HG03457 (cell line): ENCODE measurements around the gene RPUSD1.

ENCODE experiments used
- ATAC-seq: cut with Tn5 transposase; IDR thresholded peaks from one replicate; pipeline ENCODE4 v1.9.1; 2021; ENCODE audit warnings: moderate number of reproducible peaks; ENCODE audit not compliant: unreplicated experiment

The RPUSD1 gene

DNA sequence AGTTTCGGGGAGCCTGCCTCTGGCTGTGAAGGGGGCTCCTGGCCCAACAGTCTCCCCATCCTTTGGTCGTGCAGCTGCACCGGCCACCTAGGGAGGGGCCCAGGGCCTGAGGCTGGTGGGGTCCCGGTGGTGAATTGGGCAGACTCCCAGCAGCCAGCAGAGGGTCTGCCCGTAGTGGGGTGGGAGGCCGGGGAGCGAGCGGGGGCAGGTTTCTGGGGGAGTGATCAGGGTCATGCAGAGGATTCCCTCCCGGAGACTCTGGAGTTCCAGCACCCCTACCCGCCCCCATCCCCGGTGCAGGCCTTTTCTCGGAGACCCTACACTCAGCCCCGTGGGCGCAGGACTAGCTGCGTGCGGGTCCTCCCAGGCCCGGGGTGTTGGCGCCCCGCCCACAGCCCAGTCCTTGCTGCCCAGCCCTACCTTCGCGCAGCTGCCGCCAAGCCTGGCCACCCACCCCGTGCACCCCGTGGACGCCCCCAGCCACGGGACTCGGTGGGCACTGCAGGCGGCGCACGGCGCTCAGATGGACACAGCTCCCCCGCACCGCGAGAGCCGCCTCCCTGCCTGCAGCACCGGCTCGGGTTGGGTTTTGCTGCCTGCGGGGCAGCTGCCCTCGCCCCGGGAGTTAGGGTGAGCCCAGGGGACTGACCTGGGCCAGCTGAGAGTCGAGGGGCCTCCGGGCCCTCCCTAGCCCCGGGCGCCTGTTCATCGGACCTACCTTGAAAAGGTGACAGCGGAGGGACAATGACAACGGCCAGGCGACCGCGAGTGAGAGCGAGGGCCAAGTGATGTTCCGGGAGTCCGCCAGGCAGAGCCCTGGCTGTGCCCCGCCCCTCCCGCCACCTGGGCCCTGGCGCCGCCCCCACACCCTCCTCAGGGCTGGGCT is 12.0 kb upstream of the RPUSD1 start, which contains the start of gene GNG13:
TSS of gene GNG13 (minus strand) at position 787 of the 886 bp plus-strand sequence. CDS start 1,657 bp downstream, outside the sequence.
- ATAC-seq, result no peak

DNA sequence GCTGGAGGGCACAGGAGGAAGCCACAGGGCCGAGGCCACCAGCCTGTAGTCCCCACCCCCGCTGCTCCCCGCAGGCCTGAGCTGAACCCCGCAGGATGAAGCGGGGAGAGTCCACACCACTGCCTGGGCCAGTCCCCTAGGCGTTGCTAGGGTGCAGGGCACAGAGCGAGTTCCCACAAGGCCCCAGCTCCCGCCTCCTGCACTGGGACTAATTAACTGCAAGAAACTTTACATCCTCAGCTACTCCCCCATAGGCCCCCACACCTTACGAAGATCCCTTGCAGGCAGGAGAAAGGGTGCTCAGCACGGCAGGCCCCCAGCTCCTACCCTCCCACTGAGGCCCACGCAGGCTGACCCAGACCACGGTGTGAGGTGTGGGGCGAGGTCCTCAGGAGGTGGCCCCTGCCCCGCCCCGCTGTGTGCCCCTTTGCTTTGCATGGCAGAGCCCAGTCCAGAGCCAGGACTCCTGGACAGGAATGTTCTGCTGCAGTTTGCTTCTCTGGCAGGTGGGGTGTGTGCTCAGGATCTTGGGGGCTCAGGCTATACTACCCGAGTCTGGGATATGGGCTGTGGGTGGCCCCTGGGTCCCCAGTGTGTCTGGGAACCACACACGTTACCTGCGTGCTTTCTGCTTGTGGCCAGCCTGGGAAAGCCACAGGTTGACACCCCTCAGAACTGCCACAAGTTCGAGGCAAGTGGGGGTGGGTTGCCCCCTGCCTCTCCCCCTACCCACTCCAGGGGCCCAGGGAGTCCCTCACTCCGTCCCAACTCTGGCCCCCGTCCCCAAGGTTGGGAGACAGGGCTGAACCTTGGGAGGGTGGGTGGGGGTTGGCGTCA is 11.1 kb upstream of the RPUSD1 start:
- ATAC-seq, result no peak

DNA sequence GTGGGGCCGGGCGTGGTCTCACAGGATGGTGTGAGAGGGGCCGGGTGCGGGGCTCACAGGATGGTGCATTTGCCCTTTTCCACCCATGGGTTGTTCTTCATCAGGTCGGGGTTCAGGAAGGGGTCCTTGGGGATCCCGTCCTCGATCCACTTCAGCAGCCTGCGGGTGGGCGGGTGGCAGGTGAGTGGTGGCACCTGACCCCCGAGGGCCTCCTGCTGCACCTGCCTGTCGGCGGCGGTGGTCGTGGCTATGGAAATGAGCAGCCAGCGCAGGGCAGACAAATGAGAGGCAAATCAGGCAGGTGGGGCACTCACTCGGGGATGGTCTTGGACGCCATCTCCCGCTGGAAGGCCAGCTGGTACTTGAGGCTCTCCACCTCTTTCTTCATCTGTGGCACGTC is 10.5 kb upstream of the RPUSD1 start:
- ATAC-seq, result no peak

DNA sequence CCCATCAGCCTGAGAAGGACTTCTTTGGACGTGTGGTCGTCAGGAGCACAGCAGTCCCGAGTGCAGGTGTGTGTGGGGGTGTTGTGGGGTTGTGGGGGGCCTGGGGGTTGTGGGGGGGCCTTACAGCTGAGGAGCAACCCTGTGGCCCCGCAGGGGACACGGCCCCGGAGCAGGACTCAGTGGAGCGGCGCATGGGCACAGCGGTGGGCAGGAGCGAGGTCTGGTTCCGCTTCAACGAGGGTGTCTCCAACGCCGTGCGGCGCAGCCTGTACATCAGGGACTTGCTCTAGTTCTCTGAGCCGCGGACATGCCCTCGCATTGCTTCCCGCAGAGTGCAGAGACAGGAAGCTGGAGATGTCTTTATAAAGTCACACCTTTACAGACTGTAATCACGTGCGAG is 9.5 kb upstream of the RPUSD1 start:
- ATAC-seq, result no peak

DNA sequence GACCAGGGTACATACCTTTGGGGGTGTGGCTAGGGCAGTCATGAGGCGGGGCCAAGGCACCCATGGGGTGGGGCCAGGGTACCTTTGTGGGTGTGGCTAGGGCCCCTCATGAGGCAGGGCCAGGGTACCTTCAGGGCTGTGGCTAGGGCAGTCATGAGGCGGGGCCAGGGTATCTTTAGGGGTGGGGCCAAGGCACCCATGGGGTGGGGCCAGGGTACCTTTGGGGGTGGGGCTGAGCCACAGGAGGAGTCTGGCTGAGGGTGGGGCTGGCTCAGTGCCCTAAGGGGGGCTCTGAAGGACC is 8.9 kb upstream of the RPUSD1 start:
- no peak for ATAC-seq

DNA sequence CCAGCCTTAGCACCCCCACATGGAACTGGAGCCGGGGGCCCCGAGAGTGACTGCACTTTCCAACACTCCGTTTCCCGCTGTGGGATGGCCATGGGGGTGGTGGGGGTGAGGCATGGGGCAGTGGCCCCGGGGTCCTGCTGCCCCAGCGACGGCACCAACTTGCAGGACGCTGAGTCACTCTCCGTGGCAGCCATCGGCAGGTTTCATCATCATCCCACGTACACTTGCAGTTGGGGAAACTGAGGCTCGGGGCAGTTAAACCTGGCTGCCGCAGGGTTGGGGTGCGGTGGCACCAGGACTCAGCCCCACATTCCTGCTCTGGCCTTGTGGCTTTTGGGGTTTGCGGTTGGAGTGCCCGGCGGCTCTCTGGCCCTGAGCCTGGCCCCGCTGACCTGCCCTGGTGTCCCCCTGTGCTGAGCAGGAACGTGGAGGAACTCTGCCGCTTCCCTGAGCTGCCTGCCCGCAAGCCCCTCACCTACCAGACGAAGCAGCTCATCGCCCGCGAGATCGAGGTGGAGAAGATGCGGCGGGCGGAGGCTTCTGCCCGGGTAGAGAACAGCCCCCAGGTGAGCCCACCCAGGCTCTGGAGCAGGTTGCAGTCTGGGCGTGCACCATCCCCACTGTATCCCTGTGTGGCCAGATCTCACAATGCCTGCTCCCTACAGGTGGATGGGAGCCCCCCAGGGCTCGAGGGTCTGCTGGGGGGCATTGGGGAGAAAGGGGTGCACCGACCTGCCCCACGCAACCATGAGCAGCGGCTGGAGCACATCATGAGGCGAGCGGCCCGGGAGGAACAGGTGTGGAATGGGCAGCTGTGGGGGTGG is 8.3 kb upstream of the RPUSD1 start:
- ATAC-seq, result no peak

DNA sequence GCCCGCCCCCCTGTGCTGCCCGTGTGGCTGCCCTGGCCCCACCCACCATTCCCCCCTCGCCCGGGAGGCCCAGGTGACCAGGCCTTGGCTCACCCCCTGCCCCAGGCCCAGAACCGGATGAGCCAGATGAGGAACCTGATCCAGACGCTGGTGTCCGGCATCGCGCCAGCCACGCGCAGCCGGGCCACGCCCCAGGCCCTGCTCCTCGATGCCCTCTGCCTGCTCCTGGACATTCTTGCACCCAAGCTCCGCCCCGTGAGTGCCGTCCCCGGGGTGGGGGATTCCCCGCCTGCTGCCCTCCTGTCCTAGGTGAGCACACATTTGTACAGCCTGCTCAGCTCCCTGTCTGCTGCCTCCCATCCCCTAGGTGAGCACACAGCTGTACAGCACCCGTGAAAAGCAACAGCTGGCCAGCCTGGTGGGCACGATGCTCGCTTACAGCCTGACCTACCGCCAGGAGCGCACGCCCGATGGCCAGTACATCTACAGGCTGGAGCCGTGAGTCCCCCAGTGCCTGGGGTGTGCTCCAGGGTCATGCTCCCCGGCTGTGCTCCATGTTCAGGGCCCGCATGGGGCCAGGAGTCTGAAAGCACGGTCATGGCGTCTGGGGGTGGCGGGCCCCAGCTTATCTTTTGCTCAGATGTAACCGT is 7.5 kb upstream of the RPUSD1 start:
- ATAC-seq, result no peak

DNA sequence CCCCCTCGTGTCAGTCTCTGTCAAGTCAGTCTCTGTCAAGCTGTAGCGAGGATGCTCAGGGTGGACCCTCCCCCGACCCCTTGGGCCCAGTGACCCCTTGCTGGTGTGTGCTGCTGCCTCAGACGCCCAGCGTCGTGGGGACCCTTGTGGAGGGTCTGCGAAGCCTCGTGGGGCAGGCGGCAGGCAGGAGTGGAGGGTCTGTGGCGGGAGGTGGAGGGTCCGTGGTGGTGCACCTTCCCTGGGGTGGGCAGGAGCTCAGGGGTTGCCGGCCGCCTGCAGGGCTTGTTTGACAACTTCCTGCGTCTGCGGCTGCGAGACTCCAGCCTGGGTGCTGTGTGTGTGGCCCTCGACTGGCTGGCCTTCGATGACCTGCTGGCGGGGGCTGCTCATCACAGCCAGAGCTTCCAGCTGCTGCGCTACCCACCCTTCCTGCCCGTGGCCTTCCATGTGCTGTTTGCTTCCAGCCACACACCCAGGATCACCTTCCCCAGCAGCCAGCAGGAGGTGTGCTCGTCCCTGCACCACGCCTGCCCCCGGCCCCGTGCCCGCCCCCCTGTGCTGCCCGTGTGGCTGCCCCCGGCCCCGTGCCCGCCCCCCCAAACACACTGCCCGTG is 6.8 kb upstream of the RPUSD1 start:
- ATAC-seq, result no peak

DNA sequence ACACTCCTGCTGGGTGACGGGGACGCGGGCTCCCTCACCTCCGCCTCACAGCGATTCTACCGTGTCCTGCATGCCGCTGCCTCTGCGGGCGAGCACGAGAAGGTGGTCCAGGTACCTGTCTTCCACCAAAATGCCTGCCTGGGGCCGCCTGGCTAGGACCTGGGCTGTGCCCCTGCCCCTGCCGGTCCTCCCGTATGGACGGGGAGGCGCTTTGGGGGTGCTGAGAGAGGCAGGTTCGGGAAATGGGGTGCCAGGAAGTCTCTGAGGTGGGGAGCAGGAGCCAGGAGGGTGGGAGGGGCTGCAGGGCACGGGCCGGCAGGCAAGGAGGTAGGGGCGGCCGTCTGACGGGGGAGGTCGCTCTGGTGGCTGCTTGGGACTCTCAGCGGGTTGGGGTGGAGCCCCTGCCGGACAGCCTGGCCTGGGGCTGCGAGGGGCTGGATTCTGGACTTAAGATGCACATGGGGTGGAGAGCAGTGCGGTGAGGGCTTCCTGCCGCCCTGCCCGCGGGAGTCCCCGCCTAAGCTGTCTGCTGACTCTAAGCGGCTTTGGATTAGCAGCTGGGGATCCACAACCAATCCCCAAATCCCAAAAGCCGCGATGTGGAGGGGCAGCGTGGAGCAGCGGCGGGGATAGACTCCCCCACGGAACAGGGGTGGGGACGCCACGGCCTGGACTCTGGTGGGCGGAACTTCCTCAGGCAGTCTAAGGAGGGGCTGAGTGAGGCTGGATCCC is 6.1 kb upstream of the RPUSD1 start:
- ATAC-seq, result no peak

DNA sequence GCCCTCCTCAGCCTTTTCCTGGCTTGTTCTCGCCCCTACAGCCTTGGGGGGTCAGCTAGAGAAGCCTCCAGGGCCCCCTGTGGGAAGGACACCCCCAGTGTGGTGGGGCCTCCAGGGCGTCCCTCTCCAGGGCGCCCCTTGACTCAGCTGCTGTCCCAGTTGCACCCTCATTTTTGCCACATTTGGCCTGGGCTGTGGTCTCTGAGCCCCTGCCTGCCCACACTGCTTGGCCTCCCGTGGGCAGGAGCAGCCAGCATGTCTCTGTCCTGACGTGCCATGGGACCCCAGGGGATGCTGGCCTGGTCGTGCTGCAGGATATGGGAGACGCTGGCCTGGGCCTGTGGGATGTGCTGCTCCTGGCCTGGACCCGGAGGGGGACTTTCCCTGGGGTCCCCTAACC is 5.2 kb upstream of the RPUSD1 start:
- ATAC-seq, result no peak

DNA sequence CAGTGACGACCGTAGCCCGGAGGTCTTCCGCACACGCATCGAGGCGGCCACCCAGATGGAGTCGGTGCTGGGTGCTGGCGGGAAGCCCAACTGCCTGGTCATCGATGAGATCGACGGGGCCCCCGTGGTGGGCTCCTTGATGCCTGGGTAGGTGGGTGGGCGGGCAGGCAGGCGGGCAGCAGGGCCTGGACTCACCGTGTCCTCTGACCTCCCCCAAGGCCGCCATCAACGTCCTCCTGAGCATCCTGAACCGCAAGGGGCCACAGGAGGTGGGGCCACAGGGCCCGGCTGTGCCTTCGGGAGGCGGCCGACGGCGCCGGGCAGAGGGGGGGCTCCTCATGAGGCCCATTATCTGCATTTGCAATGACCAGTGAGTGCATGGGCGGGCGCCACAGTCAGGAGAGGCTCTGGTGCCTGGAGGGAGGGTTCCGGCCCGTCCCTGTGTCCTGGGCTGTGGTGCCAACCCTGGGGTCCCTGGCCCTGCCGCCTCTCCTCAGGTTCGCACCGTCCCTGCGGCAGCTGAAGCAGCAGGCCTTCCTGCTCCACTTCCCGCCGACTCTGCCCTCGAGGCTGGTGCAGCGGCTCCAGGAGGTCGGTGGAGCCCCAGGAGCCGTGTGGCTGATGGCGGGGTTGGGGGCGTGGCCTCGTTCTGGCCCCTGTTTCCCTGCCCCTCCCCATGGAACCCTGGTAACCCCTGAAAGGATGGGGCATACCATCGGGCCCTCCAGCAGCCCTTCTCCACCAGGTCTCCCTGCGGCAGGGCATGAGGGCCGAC is 4.2 kb upstream of the RPUSD1 start:
- ATAC-seq, result no peak

DNA sequence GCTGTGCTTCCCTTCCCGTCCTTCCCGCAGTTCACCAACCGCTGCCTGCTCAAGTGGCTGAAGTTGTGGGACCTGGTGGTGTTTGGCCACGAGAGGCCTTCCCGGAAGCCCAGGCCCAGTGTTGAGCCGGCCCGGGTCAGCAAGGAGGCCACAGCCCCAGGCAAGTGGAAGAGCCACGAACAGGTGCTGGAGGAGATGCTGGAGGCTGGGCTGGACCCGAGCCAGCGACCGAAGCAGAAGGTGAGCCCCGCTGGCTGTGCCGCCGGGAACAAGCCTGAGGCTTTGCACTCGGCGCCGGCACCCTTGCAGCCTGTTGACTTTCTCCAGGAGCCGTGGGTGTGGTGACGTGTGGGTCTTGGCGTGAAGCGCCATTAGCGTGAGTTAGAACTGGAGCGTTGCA is 3.0 kb upstream of the RPUSD1 start:
- ATAC-seq, result no peak

DNA sequence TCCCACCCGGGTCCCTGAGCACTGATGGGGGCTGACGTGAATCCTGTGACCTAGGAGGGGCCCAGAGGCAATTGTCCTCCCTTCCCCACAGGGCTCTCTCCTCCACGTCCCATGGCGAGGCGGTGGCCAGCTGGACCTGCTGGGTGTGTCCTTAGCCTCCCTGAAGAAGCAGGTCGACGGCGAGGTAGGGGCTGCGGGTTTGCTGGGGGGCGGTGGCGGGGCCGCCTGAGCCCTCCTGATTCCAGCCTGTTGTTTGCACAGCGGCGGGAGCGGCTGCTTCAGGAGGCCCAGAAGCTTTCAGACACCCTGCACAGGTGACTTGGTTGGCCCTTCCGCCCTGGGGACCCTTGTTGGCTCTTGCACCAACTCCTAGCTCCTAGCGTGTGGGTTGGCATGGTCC is 1.9 kb upstream of the RPUSD1 start:
- no peak for ATAC-seq

DNA sequence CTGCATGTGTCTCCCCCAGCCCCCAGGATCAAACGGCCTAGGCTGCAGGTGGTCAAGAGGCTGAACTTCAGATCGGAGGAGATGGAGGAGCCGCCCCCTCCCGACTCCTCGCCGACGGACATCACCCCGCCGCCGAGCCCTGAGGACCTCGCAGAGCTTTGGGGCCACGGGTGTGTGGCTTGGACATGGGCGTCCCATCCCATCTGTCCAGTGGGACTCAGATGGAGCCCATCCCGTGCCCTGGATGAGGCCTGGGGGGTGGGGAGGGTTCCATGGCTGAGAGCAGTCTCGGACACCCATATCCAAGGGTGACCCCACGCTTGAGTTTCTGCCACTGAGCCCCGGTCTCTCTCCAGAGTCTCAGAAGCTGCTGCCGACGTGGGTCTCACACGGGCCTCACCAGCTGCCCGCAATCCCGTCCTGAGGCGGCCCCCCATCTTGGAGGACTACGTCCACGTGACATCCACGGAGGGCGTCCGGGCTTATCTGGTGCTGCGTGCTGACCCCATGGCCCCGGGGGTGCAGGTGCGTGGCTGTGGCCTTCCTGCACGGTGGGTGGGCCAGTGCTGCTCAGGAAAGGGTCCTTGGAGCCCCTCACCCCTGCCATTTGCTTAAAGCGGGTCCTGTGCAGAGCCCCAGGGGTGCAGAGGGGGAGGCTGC is 1.1 kb upstream of the RPUSD1 start:
- ATAC-seq, result no peak

DNA sequence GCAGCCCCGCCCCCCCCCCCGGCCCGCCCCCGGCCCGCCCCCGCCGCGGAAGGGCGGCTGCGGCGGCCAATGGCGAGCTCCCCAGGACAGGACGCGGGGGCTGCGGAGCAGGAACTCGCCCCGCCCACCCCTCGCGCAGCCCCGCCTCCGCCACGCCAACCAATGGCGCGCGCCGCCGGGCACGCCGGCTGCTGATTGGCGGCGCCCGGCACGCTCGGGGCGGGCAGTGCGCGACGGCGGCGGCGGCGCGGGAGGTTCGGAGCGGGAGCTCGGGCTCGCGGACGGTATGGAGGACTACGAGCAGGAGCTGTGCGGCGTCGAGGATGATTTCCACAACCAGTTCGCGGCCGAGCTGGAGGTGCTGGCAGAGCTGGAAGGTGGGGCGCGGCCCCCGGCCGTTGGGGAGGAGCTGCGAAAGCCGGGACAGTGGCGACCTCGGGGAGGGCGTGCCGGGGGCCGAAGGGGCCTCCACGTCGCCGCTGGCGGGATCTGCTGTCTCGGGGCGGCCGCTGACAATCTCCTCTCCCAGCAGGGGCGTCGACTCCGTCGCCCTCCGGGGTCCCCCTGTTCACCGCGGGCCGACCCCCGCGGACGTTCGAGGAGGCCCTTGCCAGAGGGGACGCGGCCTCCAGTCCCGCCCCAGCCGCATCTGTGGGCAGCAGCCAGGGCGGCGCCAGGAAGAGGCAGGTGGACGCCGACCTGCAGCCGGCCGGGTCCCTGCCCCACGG is 382 bp upstream of the RPUSD1 start, which contains the start of gene CHTF18:
TSS of gene CHTF18 (plus strand) at position 222 of the 728 bp plus-strand sequence. CDS start at position 287, 65 bp downstream.
- peak; percentile 49 for ATAC-seq

DNA sequence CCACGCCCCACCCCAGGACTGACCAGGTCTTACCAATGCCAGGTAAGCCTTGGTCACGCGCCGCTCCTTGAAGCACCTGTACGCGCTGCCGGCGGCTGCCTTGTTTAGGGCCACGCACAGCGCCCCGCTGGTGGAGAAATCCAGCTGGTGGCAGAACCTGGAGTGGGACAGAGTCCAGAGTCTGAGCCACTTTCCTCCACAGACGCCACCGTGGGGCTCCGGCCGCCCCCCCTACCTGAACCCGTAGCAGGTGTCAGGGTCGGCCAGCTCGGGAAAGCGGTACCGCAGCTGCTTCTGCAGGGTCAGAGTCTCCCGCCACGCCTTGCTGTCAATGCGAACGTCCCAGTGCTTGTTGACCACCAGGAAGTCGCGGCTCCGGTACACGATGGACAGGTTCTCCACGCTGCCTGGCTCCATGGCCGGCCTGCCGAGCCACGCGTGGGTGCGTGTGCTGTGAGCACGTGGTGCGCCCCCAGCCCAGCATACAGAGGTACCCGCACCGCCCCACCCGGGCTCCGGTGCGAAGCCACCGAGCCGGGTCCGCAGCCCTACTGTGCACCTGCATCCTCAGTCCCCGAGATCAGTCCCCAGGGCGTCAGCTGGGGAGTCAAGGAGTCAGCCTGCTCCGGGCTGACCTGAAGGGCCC is 737 bp downstream of the RPUSD1 start:
- ATAC-seq, result no peak
